ENCODE data around the gene MGP.

DNA sequence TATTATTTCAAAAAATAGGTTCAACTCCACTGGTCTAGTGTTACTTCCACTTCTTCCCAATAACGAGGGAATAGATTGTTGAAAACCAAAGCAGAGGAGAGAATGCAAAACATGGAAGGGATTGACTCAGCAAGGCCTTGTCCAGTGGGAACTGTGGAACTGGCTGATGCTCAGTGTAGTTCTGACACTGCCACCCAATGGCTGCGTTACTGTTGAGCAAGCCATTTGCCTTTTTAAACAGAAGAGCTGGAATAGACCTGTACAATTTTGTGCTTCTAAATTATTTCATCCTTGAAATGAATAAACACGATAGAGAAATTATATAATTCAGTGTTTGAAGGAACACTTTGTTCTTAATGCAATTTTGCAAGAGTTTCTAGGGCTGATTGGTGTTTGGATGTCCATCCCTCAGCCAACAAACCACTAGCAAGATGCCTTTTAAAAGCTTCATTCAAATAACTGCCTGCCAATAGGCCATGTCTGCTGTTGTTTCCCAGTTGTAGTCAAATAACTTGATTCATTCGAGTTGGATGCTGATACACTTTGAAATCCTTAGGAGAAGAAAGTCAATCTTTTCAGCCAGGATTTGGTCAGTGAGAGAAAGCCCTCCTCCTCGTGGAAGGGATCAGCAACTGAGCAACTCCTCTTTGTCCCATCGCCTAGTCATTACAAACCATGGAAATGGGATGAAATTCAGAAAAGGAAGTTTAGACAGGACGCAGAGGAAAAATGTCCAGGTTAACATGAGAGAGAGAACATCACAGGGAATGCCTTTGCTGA lies 7.3 kb upstream of the MGP start:
- no peak for TF ChIP-seq CTCF (IDR thresholded peaks at IDR 0.05)
- TF ChIP-seq EP300 (IDR thresholded peaks at IDR 0.05; ENCODE audit: low read depth): no peak
- TF ChIP-seq POLR2AphosphoS5 (IDR thresholded peaks at IDR 0.05): peak in 1 of 3 donors; percentile 56

Measured in transverse colon (tissue), 4 donors.